ENCODE measurements around the gene CAST.

DNA sequence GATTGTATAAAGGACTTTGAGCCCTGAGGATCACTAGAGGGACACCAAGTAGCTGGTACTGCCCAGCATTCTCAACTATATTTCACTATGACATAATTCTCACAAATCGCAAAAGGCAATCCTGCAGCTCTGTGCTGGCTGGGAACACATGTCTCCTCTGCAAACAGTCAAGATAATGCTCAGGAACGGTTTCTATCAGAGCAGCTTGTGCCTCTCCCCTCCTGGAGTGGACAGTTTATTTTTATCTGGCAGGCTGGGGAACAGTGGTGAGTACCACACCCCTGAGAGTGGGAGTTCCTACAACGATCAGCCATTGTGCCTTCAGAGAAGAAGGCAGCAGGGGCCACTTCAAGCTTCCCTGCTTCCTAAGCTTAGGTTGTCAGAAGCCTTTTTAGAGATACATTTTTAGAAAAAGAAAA is 79.7 kb downstream of the CAST start:
- TF ChIP-seq, protein P1, sequence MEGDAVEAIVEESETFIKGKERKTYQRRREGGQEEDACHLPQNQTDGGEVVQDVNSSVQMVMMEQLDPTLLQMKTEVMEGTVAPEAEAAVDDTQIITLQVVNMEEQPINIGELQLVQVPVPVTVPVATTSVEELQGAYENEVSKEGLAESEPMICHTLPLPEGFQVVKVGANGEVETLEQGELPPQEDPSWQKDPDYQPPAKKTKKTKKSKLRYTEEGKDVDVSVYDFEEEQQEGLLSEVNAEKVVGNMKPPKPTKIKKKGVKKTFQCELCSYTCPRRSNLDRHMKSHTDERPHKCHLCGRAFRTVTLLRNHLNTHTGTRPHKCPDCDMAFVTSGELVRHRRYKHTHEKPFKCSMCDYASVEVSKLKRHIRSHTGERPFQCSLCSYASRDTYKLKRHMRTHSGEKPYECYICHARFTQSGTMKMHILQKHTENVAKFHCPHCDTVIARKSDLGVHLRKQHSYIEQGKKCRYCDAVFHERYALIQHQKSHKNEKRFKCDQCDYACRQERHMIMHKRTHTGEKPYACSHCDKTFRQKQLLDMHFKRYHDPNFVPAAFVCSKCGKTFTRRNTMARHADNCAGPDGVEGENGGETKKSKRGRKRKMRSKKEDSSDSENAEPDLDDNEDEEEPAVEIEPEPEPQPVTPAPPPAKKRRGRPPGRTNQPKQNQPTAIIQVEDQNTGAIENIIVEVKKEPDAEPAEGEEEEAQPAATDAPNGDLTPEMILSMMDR (IDR thresholded peaks at IDR 0.05) = no peak
- no peak for TF ChIP-seq POLR2A (IDR thresholded peaks at IDR 0.05)
- no peak for TF ChIP-seq POLR2AphosphoS5 (IDR thresholded peaks at IDR 0.05)
